Lower leg skin (tissue), 4 donors: Measurements from ENCODE around the gene LYRM4. TPM values are rescaled to one million over a fixed set of nuclear protein-coding genes. Genes with fewer than 3 reads are reported as not detected.

Source experiments
- DNase-seq, 2 donors: peaks; one replicate each; pipeline ENCODE4 v3.0.0-alpha.2; 2019; ENCODE audit warnings: low spot score in 2 of 2
- H3K4me3 ChIP-seq: fragments of 200-600 bp; sonication (generic); 2 replicates; pipeline ENCODE4 v1.5.1; 2017; ENCODE audit warnings: mild to moderate bottlenecking, low read depth; ENCODE audit not compliant: poor library complexity, severe bottlenecking
- POLR2A ChIP-seq, 2 donors: fragments of 450-650 bp; IDR thresholded peaks; one replicate each; pipeline ENCODE4 v1.6.1; 2016 to 2017; ENCODE audit warnings: antibody characterized with exemption in 2 of 2, mild to moderate bottlenecking in 1 of 2, moderate library complexity in 1 of 2
- WGBS, 2 donors: methylation state at CpG; one replicate each; pipeline ENCODE4 v1.1.5; 2018; 5-methylcytosine and 5-hydroxymethylcytosine counted together
- intact Hi-C: fragments of 100-400 bp; cut with DNase I; formaldehyde crosslinking; loops from one replicate; pipeline ENCODE4 v1.15.0; 2023; ENCODE audit warnings: low total_unique reads
- total RNA-seq, 4 donors: library from RNA; depleted of rRNA; stranded (reverse); fragments of >200 nt; gene quantifications; one replicate each; pipeline ENCODE4 v1.1.0, GENCODE V29; 2016
- TF ChIP-seq, protein P1 (sequence below), 3 donors: fragments of 450-650 bp; IDR thresholded peaks; one replicate each; pipeline ENCODE4 v1.5.1; 2016; ENCODE audit warnings: antibody characterized with exemption in 3 of 3, mild to moderate bottlenecking in 3 of 3, moderate library complexity in 2 of 3

Gene LYRM4
- total RNA-seq, 4 donors from 2014 or later = 14.4 to 20.8 (median 20.4) TPM

DNA sequence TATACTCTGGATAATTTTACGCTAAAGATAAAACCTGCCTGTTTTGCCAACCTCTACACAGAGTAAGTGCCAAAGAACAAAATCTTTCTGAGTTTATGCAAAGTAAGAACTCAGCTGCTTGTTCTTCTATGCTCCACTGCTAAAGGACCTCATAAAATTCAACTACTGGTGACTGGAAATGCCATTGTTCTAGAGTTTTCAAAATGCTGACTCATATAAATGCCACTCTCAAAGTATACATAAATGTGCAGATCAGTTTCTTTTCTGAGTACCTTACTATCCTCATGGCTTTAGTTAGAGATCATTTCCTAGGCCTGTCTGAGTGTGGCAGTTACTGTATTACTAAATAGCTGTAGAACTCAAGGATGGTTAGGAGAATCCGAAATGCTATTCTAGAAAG is 45.6 kb downstream of the LYRM4 start:
- TF ChIP-seq, protein P1, sequence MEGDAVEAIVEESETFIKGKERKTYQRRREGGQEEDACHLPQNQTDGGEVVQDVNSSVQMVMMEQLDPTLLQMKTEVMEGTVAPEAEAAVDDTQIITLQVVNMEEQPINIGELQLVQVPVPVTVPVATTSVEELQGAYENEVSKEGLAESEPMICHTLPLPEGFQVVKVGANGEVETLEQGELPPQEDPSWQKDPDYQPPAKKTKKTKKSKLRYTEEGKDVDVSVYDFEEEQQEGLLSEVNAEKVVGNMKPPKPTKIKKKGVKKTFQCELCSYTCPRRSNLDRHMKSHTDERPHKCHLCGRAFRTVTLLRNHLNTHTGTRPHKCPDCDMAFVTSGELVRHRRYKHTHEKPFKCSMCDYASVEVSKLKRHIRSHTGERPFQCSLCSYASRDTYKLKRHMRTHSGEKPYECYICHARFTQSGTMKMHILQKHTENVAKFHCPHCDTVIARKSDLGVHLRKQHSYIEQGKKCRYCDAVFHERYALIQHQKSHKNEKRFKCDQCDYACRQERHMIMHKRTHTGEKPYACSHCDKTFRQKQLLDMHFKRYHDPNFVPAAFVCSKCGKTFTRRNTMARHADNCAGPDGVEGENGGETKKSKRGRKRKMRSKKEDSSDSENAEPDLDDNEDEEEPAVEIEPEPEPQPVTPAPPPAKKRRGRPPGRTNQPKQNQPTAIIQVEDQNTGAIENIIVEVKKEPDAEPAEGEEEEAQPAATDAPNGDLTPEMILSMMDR (IDR thresholded peaks at IDR 0.05) = no peak
- no peak for TF ChIP-seq POLR2A (IDR thresholded peaks at IDR 0.05)
- DNase-seq = no peak
- 89 to 94% methylated on average over 2 of the region's 2 CpGs for WGBS, 2 donors
- intact Hi-C loops = no loop called here
- no peak overlapping the region for H3K4me3 ChIP-seq

DNA sequence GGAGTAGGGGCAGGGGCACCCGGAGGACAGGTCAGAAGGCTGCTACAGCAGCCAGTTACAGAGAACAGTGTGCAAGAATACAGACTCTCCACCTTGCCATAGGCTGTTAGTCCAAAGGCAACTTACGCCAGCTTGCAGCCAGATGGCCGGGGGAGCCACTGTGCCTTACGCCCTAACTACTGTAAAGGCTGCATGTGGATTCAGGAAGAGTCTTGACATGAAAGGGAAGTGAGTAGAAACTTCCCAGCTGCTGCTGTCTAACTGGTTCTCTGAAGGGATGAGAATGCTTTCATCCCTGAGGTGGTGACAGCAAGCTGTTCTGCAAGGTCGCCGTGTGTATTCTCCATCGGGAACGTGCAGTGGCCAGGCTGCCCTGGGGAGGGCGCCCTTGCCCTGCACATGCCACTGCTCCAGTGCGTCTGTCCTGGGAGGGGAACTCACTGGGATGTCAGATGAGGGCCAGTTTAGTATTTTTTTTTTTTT is 46.1 kb downstream of the LYRM4 start:
- intact Hi-C loops = no loop called here
- DNase-seq = no peak
- WGBS, 2 donors = 68 to 75% methylated on average over 10 of the region's 10 CpGs
- TF ChIP-seq POLR2A (IDR thresholded peaks at IDR 0.05) = no peak
- TF ChIP-seq, protein P1 (IDR thresholded peaks at IDR 0.05) = no peak
- H3K4me3 ChIP-seq = no peak overlapping the region

DNA sequence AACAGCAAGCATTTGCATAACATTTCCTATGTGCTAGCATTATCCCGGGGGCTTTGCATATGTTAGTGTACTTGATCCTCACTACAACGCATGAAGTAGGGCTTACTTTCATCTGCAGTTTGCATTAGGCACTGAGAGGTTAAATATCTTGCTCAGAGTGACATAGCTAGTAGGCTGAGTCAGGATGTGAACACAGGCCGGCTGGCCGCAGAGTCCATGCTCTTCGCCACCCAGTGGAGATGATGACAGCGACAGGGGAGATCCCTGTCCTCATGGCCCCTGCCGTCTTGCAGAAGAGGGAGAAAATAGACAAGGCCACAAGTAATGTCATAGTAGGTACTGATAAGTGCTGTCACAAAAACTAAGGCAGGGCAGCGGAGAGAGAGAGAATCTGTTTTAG is 46.9 kb downstream of the LYRM4 start:
- no peak overlapping the region for H3K4me3 ChIP-seq
- DNase-seq = no peak
- intact Hi-C loops = no loop called here
- no peak for TF ChIP-seq POLR2A (IDR thresholded peaks at IDR 0.05)
- TF ChIP-seq, protein P1 (IDR thresholded peaks at IDR 0.05) = no peak
- 87 to 90% methylated on average over 8 of the region's 8 CpGs for whole genome bisulfite sequencing, 2 donors

DNA sequence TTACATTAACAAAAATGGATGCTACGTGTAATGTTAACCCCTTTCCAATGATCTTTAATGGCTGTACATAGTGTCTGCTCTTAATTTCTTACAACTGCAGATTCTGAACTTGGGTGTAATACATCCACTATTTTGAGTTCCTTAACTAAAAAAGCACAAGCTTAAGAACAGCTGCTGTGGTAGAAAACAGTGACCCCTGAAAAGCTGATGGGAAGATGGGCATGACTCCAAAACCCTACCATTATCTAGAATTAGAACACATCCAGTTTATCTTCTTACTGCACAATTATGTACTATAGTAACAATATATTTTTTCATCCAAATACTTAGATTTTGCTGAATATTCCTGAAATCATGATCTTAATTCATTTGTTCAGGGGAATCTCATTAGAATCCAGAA is 49.3 kb downstream of the LYRM4 start:
- TF ChIP-seq, protein P1 (IDR thresholded peaks at IDR 0.05) = no peak
- no peak for TF ChIP-seq POLR2A (IDR thresholded peaks at IDR 0.05)
- DNase-seq = no peak
- intact Hi-C loops = no loop called here
- 98 to 100% methylated on average over 1 of the region's 1 CpG for WGBS, 2 donors
- H3K4me3 ChIP-seq = no peak overlapping the region

DNA sequence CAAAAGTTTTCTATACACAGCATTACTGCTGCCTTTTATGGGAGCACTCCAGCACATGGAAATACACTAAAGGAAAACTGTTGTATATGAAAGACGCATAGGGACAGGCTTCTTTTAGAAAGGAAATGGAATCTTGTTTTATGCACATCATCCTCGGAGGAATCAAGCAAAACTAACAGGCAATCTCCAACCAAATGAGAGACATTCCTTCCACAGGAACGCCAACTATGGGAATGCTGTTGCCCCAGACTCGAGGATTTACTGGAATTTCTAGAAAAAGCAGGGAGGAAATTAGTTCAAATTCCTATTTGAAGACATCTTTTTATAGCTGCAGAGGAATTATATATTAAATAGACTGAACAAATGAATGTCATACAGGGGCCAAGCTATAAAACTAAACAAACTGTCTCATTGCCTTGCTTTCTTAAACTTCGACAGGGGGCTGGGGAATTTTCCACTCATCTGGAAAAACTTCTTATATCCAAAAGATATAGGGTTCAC is 52.2 kb downstream of the LYRM4 start:
- intact Hi-C loops = no loop called here
- H3K4me3 ChIP-seq = no peak overlapping the region
- TF ChIP-seq, protein P1 (IDR thresholded peaks at IDR 0.05) = no peak
- no peak for TF ChIP-seq POLR2A (IDR thresholded peaks at IDR 0.05)
- 64 to 66% methylated on average over 5 of the region's 5 CpGs for WGBS, 2 donors
- DNase-seq = no peak

DNA sequence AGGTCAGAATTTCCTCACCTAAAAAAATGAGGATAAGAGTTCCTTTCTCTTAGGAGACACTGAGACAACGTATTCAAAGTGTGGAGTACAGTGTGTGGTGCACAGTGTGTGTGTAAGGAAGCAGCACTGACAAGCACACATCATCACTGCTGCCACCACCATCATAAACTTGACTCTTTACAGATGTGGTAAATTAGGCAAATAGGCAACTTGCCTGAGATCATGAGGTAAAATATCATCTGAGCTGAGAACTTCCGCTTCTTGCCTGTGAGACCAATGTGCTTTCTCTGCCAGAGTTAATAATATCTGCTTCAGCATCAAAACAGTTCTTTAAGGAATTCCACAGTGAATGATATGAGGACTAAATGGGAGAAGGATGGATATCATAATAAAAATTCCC is 52.7 kb downstream of the LYRM4 start:
- H3K4me3 ChIP-seq = no peak overlapping the region
- intact Hi-C loops = no loop called here
- WGBS, 2 donors = 62 to 73% methylated on average over 2 of the region's 2 CpGs
- DNase-seq = no peak
- TF ChIP-seq POLR2A (IDR thresholded peaks at IDR 0.05) = no peak
- TF ChIP-seq, protein P1 (IDR thresholded peaks at IDR 0.05) = no peak
